ENCODE measurements around the gene ACSL6.

DNA sequence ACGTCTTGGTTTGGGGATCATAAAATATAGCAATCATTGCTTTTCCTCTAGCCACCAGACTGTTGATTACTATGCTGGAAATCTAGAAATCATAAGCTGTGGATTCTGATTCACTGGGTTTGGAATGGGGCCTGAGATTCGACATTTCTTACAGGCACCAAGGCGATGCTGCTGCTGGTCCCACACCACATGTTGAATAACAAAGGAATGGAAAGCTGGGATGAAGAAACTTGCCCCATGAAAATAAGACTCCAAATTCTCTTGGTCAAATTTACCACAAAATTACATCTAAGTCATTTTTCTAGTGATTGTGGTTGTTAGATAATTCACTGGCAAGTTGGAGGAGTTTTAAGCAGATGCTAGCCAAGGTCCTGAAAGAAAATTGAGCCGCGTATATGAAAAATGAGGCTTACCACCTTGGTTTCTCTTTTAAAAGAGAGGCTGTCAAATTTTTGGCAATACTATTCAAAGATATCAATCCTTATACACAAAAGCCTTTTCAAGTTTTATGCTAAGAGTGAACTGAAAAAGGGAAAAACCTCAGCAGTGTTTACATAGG lies 43.0 kb downstream of the ACSL6 start:
- TF ChIP-seq CTCF (conservative IDR thresholded peaks at IDR 0.05; ENCODE audit: low read length) (no peak), EZH2phosphoT487 (IDR thresholded peaks at IDR 0.05; ENCODE audit: borderline replicate concordance) (no peak)

Measured in Loucy (cell line).